Measurements from ENCODE around the gene PTPN23.
A peak's percentile ranks its signal among the peaks of the same experiment; 100 is the strongest.
"Not testable (repeated sequence)": the region's sequence is repeated elsewhere in the genome, so short reads cannot be mapped to it uniquely, and the experiment has no call there.

PTPN23 gene

DNA sequence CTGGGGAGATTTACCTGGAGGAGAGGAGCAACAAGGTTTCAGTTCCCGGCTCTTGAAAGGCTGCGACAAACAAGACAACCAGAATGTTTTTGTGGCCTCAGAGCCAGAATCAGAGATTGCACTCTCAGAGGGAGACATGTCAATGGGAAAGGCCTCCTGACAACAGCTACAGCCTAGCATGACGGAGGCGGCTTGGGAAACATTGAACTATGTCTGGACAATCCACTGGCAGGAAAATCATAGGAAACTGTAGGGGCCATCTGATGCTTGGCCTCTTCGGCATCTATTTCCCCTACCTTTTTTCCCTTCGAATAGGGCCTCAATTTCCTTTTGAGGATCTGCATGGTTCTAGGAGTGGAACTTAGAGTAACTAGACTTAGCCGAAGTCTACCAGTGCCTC is 13.2 kb upstream of the PTPN23 start:
- no peak for DNase-seq (ENCODE audit: low read depth in 1 of 2, low spot score in 1 of 2)

DNA sequence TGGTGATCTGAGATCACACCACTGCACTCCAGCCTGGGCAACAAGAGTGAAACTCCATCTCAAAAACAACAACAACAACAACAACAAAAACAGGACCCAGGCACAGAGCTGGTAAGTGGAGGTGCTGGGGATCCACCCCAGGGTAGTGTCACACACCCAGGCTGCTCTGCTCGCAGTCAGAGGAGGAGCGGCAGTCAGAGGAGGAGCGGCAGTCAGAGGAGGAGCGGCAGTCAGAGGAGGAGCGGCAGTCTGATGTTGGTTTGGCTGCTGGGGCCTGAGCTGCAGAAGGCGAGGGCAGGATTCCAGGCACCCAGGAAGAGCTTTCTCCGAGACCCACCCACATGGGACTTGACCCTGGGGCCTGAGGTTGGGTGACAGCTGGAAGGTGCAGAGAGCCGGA is 10.8 kb upstream of the PTPN23 start:
- DNase-seq (ENCODE audit: low read depth in 1 of 2, low spot score in 1 of 2): not testable (repeated sequence)

DNA sequence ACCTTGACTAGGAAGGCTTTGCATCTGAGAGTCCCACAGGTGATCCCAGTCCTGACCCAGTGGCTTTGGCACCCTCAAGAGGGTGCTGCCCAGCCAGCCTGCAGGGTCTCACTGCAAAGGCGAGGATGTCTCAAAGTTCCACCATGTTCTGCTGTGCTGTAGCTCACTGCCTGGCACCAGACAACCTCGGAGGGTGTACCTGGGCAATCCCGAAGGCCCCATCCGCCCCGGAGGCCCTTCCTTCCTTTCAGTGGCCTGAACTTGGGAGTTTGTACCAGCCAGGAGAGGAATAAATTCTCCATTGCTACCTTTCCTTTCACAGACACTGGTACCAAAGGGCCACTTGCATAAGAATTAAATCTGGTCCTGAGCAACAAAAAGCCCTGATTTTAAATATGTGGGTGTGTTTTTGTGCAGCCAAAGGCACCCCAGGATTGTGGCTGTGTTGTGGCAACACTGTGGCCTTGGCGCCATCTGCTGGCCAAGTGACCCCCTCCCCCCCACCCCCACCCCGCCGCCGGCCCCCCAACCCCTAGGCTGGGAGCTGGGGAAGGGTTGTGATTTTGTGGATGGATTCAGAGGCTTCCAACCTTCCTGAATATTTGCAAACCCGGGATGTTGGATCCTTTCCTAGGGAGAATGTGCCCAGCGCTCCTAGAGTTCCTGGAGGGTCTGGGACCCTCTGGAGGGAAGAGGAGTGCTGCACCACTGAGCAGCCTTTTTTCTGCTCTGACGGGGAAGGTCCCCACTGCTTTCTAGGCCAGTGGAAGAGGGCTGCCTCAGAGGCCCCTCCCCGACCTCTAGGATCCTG is 9.7 kb upstream of the PTPN23 start:
- DNase-seq (ENCODE audit: low read depth in 1 of 2, low spot score in 1 of 2): no peak

DNA sequence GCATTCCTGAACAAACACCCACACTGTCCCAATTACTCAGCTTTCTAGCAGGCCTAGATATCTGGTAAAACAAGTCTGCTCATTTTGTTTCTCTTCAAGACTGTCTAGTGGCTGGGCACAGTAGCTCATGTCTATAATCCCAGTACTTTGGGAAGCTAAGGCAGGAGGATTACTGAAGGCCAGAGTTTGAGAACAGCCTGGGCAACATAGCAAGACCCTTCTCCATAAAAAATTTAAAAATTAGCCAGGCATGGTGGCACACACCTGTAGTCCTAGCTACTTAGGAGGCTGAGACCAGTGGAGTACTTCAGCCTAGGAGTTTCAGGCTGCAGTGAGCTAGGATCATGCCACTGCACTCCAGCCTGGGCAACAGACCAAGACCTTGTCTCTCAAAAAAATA is 6.2 kb upstream of the PTPN23 start:
- no peak for DNase-seq (ENCODE audit: low read depth in 1 of 2, low spot score in 1 of 2)

DNA sequence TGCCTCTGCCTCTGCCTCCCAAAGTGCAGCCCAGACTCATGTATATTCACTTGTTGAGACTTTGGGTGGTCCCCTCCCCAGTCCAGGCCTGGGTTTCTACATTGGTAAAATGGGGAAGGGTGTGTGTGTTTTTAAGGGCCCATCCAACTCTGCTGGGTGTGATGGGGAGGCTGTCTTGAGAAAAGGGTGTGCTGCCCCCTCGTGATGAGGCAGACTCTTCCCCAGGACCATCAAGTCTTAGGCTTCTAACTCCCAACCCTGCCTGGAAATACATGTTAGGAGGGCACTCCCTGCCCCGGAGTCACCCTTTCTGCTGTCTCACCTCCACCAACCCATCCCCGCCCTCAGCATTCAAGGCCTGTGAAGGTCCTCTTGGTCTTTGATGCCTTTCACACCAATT is 4.4 kb upstream of the PTPN23 start:
- no peak for DNase-seq (ENCODE audit: low read depth in 1 of 2, low spot score in 1 of 2)

DNA sequence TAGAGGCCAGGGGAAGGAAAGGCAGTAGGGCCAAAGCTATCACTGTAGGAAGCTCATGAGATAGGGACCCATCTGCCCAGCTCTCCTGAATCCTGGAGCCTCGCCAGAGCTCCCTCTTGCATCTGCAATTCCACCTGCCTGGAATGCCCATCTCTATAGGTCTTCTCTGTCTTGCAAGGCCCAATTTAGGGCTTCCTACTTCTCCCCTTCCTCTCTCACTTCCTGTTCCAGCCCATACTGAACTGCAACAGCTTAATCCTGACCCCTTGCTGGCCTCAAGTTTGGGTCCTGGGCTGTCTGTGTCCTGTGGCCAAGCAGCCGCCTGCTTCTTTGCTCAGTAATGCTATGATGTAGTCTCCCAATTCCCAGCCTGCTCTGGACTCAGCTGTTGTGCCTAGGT is 3.6 kb upstream of the PTPN23 start:
- no peak for DNase-seq (ENCODE audit: low read depth in 1 of 2, low spot score in 1 of 2)

DNA sequence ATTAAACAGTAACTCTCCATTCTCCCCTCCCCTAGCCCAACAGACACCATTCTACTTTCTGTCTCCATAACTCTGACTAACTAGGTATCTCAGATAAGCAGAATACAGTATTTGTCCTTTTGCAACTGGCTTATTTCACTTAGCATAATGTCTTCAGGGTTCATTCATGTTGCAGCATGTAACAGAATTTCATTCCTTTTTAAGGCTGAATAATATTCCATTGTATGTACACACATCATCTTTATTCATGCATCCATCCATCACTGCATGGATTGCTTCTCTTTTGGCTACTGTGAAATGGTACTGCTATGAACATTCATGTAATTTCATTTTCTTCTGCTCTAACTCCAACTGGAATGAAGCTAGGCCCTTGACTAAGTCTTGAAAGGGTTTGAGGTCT is 2.0 kb upstream of the PTPN23 start:
- DNase-seq (ENCODE audit: low read depth in 1 of 2, low spot score in 1 of 2): no peak

DNA sequence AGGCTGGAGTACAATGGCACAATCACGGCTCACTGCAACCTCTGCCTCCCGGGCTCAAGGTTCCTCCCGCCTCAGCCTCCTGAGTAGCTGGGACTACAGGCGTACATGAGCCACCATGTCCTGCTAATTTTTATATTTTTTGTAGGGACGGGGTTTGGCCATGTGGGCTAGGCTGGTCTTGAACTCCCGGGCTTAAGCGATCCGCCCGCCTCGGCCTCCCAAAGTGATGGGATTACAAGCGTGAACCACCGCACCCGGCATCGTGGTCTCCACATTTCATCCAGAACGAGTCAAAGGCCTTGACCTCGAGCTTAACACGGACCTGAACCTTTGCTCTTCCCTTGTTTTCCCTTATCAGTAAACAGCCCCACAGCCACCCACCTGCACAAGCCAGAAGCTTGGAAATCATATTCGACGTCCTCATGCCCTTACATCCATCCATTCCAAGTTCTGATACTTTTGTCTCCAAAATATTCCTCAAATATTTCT is 1.4 kb upstream of the PTPN23 start:
- no peak for DNase-seq (ENCODE audit: low read depth in 1 of 2, low spot score in 1 of 2)

DNA sequence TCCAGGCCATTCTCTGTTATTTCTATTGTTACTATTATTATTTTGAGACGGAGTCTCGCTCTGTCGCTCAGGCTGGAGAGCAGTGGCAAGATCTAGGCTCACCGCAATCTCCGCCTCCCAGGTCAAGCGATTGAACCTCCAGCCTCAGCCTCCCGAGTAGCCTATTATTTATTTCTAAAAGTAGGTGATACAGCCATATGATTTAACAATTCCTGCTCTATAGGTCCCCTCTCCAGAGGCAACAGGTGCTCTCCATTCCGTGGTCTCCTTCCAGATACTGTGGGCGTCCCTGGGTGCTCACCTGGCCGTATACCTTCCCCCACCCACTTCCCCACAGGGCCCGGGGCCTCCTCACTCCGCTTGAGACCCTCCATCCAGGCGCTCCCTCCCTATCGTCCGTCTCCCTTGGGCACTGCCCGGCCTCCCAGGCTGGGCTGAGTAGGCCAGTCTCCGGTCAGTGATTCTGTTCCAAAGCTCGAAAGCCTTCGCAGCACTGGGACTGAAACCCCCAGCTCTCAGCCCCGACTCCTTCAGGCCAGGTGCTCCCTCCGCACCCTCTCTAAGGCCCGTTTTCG is 708 bp upstream of the PTPN23 start:
- no peak for DNase-seq (ENCODE audit: low read depth in 1 of 2, low spot score in 1 of 2)

DNA sequence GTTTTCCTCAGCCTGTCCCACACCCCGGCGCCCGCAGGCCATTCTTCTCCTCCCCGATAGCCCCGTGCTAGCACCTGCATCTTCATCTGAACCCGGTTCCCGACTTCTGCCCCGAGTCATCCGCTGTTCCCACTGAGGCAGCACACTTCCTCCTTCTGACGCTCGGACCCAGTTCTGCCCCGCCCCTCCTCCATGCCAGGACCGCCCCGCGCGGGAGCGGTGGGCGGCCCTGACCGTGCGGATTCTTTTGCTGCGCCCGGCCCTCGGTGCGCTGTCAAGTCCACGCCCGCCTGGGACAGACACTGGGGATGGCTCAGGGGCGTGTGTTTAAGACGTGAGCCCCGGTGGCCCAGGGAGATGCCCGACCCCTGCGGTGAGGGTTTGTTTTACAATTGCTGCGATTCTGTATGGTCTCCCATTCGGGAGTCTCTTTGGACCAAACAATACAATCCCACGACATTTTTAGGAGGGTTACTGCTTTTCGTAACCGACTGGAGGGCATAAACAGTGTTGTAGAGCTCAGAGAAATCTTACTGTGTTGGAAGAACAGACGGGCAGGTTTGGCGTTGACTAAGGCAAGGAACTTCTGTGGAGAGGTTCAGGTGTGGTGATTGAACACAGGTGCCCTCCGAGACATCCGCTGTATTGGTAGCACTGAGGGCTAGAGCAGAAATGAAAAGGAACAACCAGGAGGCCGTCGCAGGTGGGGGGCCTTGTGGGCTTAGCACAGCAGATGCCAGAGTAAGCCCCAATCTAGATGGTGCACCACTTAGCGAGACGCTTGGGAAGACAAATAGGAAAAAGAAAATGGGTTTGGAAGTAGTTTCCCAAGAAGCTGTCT is 716 bp downstream of the PTPN23 start:
- DNase-seq (ENCODE audit: low read depth in 1 of 2, low spot score in 1 of 2): peak; percentile 17 to 54

DNA sequence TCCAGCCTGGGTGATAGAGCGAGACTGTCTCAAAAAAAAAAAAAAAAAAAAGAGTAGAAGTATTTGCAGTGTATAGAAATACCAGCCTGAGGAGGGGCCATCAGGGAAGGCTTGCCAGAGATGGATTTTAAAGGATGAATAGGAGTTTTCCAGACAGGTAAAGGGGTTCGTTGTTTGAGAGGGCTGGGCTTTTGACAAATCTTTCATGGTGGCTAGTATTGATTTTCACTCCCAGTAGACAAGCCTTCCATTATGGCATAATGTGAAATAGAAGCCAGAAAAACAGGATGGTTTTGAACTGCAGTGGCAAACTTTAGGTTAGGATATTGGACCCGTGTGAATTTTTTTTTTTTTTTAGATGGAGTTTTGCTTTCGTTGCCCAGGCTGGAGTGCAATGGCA is 3.6 kb downstream of the PTPN23 start:
- no peak for DNase-seq (ENCODE audit: low read depth in 1 of 2, low spot score in 1 of 2)

DNA sequence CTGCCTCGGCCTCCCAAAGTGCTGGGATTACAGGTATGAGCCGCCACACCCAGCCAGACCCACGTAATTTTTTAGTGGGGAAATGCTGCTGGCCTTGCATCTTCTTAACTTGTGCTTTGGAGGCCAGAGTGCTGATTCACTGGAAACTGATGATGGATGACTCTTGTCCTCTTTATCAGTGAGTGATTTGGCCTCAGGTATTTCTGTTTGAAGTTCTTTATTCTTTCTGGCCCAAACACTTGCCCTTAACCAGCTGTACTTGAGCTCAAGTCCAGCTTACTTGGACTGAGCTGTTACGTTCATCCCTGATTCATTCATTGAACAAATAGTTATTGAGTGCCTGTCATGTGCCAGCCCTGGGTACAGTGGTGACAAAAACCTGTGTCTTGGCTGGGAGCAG is 4.2 kb downstream of the PTPN23 start:
- DNase-seq (ENCODE audit: low read depth in 1 of 2, low spot score in 1 of 2): no peak

DNA sequence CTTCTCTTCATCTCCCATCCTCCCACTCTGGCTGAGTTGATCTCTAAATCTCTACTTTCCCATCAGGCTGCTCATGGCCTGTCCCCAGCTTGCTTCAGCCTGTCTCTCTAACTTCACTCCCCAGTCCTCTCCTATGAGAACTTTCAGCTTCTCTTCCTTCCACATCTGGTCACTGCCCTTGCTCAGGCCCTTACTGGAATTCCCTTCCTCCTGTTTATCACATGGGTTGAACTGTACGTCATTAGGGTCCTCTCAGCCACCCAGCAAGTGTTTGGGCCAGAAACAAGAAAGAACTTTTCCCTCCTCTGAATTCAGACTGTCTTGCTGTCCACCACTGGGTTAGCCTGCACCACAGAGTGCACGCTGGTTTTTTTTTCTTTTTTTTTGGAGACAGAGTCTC is 5.0 kb downstream of the PTPN23 start:
- DNase-seq (ENCODE audit: low read depth in 1 of 2, low spot score in 1 of 2): no peak

DNA sequence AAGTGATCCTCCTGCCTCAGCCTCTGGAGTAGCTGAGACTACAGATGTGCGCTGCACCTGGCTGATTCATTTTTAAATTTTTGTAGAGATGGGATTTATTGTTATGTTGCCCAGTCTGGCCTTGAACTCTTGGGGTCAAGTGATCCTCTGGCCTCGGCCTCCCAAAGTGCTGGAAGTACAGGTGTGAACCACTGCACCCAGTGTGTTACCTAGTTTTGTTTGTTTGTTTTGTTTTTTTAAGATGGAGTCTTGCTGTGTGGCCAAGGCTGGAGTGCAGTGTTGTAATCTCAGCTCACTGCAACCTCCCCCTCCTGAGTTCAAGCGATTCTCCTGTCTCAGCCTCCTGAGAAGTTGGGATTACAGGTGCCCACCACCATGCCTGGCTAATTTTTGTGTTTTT is 12.1 kb downstream of the PTPN23 start:
- no peak for DNase-seq (ENCODE audit: low read depth in 1 of 2, low spot score in 1 of 2)

DNA sequence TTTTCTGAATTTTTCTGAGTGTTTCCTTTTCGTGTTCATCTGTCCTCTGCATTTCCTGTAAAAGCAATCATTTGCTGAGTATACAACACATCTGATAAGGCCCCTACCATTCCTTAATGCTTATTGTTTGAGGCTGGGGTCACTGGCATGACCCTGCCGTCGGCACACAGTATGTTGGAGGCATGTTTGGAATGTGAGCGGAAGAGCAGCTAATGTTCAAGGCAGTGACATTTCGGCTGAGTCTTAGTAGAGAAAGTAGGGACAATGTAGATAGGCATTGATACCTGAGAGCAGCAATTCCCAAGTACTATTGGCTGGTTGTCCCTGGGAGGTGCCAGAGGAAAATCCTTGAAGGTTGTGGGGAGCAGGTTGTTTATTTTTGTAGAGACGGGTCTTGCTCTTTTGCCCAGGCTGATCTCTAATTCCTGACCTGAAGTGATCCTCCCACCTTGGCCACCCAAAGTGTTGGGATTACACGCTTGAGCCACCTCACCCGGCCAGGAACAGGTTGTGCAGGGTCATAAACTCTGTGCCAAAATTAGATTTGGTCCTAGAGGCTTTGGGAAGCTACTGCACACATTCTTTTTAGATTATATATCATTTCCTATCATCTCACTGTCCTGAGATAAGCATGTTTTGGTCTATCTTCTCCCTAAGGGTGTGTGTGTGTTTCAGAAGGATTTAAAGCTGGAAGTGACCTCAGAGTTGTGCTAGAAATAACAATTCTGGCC is 13.5 kb downstream of the PTPN23 start:
- DNase-seq (ENCODE audit: low read depth in 1 of 2, low spot score in 1 of 2): no peak

DNA sequence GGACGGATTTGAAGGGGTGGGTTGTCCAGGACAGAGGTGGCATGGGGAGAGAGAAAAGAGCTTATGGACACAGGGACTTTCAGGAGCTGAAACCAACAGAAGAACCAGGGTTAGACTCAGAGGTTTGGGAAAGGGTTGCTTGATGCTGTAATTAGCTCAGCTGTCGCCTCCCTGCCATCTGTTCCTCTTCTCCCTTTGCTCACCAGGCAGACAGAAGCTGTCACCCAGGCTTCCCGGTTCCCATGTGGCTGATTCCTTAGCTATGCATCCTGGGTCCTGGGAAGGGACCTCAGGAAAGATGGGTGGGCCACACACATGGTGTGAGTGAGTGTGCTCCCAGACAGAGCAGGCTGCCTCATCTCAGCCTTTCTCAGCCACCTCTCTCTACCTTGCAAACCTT is 14.1 kb downstream of the PTPN23 start:
- no peak for DNase-seq (ENCODE audit: low read depth in 1 of 2, low spot score in 1 of 2)

DNA sequence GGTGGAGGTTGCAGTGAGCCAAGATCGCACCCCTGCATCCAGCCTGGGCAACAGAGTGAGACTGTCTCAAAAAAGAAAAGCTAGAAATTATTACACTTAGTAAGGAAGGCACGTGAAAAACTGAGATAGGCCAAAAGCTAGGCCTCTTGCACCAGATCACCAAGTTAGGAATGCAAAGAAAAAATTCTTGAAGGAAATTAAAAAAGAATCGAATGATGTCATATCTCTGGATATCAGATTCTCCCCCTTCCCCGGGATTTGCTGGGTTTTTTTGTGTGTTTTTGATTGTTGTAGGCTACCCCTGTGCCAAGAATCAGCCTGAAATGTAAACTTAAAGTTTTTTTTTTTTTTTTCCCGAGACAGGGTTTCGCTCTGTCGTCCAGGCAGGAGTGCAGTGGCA is 17.4 kb downstream of the PTPN23 start:
- DNase-seq (ENCODE audit: low read depth in 1 of 2, low spot score in 1 of 2): no peak

DNA sequence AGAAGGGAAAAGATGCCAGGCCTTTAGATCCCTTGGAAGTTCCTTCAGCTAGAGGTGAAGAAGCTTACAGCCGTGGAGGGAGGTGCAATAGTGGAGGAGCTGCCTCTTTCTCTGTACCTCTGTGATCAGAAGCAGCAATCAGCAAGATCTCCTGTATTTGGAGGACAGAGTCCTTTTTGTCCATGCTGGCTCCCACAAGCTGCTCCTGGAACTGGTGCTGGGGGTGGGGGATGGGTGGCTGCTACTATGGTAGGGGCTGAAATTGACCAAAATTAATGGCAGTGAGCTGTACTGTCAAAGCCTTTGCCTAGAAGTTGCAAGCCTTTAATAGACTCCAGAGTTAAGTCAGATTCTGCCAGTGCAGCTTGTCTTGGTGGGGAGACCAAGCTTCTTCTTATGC is 18.2 kb downstream of the PTPN23 start:
- no peak for DNase-seq (ENCODE audit: low read depth in 1 of 2, low spot score in 1 of 2)

DNA sequence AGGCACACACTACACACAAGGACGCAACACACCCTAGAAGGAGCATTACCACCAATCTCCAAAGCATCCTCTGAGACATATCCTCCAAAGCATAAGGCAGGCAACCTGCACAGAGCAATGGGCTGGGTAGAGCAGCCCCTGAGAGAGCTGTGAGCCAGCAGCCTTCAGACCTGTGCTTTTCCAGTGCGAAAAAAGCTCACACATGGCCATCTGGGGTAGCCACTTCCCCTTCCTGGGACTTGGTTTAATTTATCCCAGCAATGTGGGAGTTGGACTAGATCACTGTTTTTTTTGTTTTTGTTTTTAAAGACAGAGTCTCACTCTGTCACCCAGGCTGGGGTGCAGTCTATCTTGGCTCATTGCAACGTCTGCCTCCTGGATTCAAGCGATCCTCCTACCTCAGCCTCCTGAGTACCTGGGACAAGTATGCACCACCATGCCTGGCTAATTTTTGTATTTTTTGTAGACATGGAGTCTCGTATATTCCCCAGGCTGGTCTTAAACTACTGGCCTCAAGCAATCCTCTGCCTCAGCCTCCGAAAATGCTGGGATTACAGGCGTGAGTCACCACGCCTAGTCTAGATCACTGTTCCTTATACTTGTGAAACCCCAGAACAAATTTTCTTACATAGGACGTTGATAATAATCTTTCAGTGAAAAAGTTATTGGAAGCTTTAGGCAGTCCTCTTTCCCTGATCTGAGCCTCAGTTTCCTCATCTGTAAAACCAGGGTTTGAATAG is 18.9 kb downstream of the PTPN23 start:
- no peak for DNase-seq (ENCODE audit: low read depth in 1 of 2, low spot score in 1 of 2)

DNA sequence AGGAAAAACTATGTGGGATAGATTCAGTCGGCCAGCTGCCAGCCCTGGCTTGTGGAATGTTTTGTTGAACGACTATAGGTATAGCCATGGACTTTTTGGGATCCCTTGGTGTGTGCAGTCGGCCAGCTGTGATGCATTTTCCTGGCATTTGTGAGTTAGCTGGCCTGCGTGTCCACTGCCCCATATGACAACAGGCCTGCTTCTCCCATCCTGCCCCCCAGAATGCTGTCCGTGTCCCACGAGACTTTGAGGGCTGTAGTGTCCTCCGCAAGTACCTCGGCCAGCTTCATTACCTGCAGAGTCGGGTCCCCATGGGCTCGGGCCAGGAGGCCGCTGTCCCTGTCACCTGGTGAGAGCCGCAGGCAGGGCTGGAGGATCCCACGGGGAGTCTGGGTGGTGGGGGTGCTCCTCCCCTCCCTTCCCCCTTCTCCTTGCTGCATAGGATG is 23.6 kb downstream of the PTPN23 start:
- no peak for DNase-seq (ENCODE audit: low read depth in 1 of 2, low spot score in 1 of 2)
